SK-N-SH (cell line): Measurements from ENCODE around the gene EEF2K. TPM values are rescaled to one million over a fixed set of nuclear protein-coding genes. Genes with fewer than 3 reads are reported as not detected.

Source experiments
- CTCF ChIA-PET: fragments of 300-600, 350-600 bp; formaldehyde crosslinking; extraction: SDS; loops from one replicate; lab custom pipeline; 2021; lab: Yijun Ruan, JAX
- POLR2A ChIA-PET: fragments of 350-600 bp; sonication (Branson Sonifier 250); formaldehyde crosslinking; extraction: SDS; loops from one replicate; lab custom pipeline; 2020; ENCODE audit warnings: antibody characterized with exemption, inconsistent platforms; lab: Yijun Ruan, JAX
- DNase-seq: peaks from one replicate; pipeline ENCODE4 v3.0.0; 2012
- H2AFZ ChIP-seq: fragments of 200-600 bp; sonication (generic); 2 replicates; pipeline ENCODE4 v1.8.1; 2016; ENCODE audit warnings: antibody characterized with exemption, mild to moderate bottlenecking, low read depth
- H3F3A ChIP-seq: fragments of 200-600 bp; sonication (generic); replicated peaks from 2 replicates; pipeline ENCODE3; 2016; ENCODE audit warnings: antibody characterized with exemption, mild to moderate bottlenecking; ENCODE audit not compliant: insufficient read depth
- H3K27ac ChIP-seq, 2 experiments: fragments of 200-500 bp in 1 of 2; fragments of 200-600 bp in 1 of 2; sonication (Bioruptor generic) in 1 of 2; sonication (generic), shearing (Covaris generic) in 1 of 2; 2 replicates each; pipeline versions ENCODE4 v1.5.1 to v1.6.1; 2014 to 2016; ENCODE audit warnings: low read depth in 2 of 2, inconsistent platforms in 1 of 2, low read length in 1 of 2, mild to moderate bottlenecking in 1 of 2, mixed read lengths in 1 of 2
- H3K27me3 ChIP-seq: fragments of 200-600 bp; sonication (generic), shearing (Covaris generic); 2 replicates; pipeline ENCODE4 v1.6.1; 2016; ENCODE audit warnings: mixed run types; ENCODE audit not compliant: insufficient read depth
- H3K36me3 ChIP-seq, 2 experiments: fragments of 200-500 bp in 1 of 2; fragments of 200-600 bp in 1 of 2; sonication (Bioruptor generic) in 1 of 2; sonication (generic) in 1 of 2; replicated peaks in 1 of 2; 2 replicates each; pipeline versions ENCODE3 to v1.5.1; 2014 to 2016; ENCODE audit warnings: low read length in 1 of 2, mild to moderate bottlenecking in 1 of 2; ENCODE audit not compliant: insufficient read depth in 2 of 2, control insufficient read depth in 1 of 2
- H3K4me1 ChIP-seq, 2 experiments: fragments of 200-500 bp in 1 of 2; fragments of 200-600 bp in 1 of 2; sonication (Bioruptor generic) in 1 of 2; sonication (generic), shearing (Covaris generic) in 1 of 2; 2 replicates each; pipeline versions ENCODE4 v1.5.1 to v1.6.1; 2014 to 2016; ENCODE audit warnings: low read depth in 1 of 2, low read length in 1 of 2, mixed run types in 1 of 2; ENCODE audit not compliant: insufficient read depth in 2 of 2, control insufficient read depth in 1 of 2
- H3K4me2 ChIP-seq: fragments of 200-600 bp; sonication (generic), shearing (Covaris generic); 2 replicates; pipeline ENCODE4 v1.6.1; 2017; ENCODE audit warnings: mixed run types
- H3K4me3 ChIP-seq, 2 experiments: fragments of 200-500 bp in 1 of 2; fragments of 200-600 bp in 1 of 2; sonication (Bioruptor generic) in 1 of 2; sonication (generic), shearing (Covaris generic) in 1 of 2; 2 replicates each; pipeline versions ENCODE4 v1.5.1 to v1.8.1; 2014 to 2016; ENCODE audit warnings: low read depth in 2 of 2, inconsistent platforms in 1 of 2, low read length in 1 of 2, mild to moderate bottlenecking in 1 of 2, mixed read lengths in 1 of 2, moderate library complexity in 1 of 2
- H3K79me2 ChIP-seq: fragments of 200-600 bp; sonication (generic); 2 replicates; pipeline ENCODE4 v1.8.1; 2017; ENCODE audit warnings: mild to moderate bottlenecking; ENCODE audit not compliant: insufficient read depth
- H3K9ac ChIP-seq: fragments of 200-600 bp; sonication (generic); 2 replicates; pipeline ENCODE4 v1.6.1; 2017; ENCODE audit warnings: mixed run types
- H3K9me2 ChIP-seq: fragments of 200-600 bp; sonication (generic); 2 replicates; pipeline ENCODE4 v1.6.1; 2017; ENCODE audit warnings: mixed run types
- H3K9me3 ChIP-seq: fragments of 200-600 bp; sonication (generic); 2 replicates; pipeline ENCODE4 v1.6.1; 2017; ENCODE audit warnings: mixed run types, mild to moderate bottlenecking, moderate library complexity
- H4K20me1 ChIP-seq: fragments of 200-600 bp; sonication (generic); 2 replicates; pipeline ENCODE4 v1.6.1; 2017; ENCODE audit warnings: mild to moderate bottlenecking, mixed run types; ENCODE audit not compliant: insufficient read depth
- CTCF ChIP-seq: fragments of 200-600 bp; sonication (generic); IDR thresholded peaks from 2 replicates; pipeline ENCODE4 v1.6.1; 2017; ENCODE audit warnings: antibody characterized with exemption, mild to moderate bottlenecking, moderate library complexity
- ELF1 ChIP-seq: IDR thresholded peaks from 2 replicates; pipeline ENCODE4 v1.4.0; 2012
- GABPA ChIP-seq: IDR thresholded peaks from 2 replicates; pipeline ENCODE4 v1.4.0; 2012; ENCODE audit warnings: low read depth, mild to moderate bottlenecking
- GATA2 ChIP-seq: sonication (generic); formaldehyde crosslinking; IDR thresholded peaks from 2 replicates; pipeline ENCODE4 v1.5.0; 2020; ENCODE audit warnings: mild to moderate bottlenecking, missing genetic modification reagents
- JUND ChIP-seq: IDR thresholded peaks from 2 replicates; pipeline ENCODE4 v1.4.0; 2012
- MAX ChIP-seq: IDR thresholded peaks from 2 replicates; pipeline ENCODE4 v1.4.0; 2012; ENCODE audit warnings: low read depth
- MEF2A ChIP-seq: IDR thresholded peaks from 2 replicates; pipeline ENCODE4 v1.4.0; 2012; ENCODE audit warnings: low read depth, borderline replicate concordance
- MXI1 ChIP-seq: IDR thresholded peaks from 2 replicates; pipeline ENCODE4 v1.6.1; 2012; ENCODE audit warnings: mild to moderate bottlenecking, low read depth, low read length, improper control_type of control experiment
- NRF1 ChIP-seq: IDR thresholded peaks from 2 replicates; pipeline ENCODE4 v1.6.1; 2012; ENCODE audit warnings: low read depth, mild to moderate bottlenecking, low read length
- POLR2AphosphoS5 ChIP-seq: IDR thresholded peaks from 2 replicates; pipeline ENCODE4 v1.6.1; 2012; ENCODE audit warnings: low read depth, low read length
- RCOR1 ChIP-seq: fragments of 150-350 bp; IDR thresholded peaks from 2 replicates; pipeline ENCODE4 v1.6.1; 2017; ENCODE audit warnings: antibody characterized with exemption, low read length
- REST ChIP-seq: IDR thresholded peaks from 2 replicates; pipeline ENCODE4 v1.6.1; 2012; ENCODE audit warnings: mild to moderate bottlenecking, low read depth, low read length, moderate library complexity
- SIN3A ChIP-seq: IDR thresholded peaks from 2 replicates; pipeline ENCODE4 v1.6.1; 2012; ENCODE audit warnings: low read depth, mild to moderate bottlenecking, low read length, moderate library complexity, borderline replicate concordance
- SMC3 ChIP-seq: IDR thresholded peaks from 2 replicates; pipeline ENCODE4 v1.6.1; 2012; ENCODE audit warnings: low read depth, low read length, improper control_type of control experiment
- TAF1 ChIP-seq: IDR thresholded peaks from 2 replicates; pipeline ENCODE4 v1.6.1; 2012; ENCODE audit warnings: low read depth, mild to moderate bottlenecking, low read length, moderate library complexity, borderline replicate concordance
- TCF12 ChIP-seq: IDR thresholded peaks from 2 replicates; pipeline ENCODE4 v1.4.0; 2012
- TEAD4 ChIP-seq: IDR thresholded peaks from 2 replicates; pipeline ENCODE4 v1.4.0; 2012; ENCODE audit warnings: mild to moderate bottlenecking, borderline replicate concordance; ENCODE audit not compliant: insufficient read depth
- USF2 ChIP-seq: fragments of 150-350 bp; IDR thresholded peaks from 2 replicates; pipeline ENCODE4 v1.6.1; 2017; ENCODE audit warnings: antibody characterized with exemption, low read length, low read depth, borderline replicate concordance
- ZBTB33 ChIP-seq: IDR thresholded peaks from 2 replicates; pipeline ENCODE4 v1.4.0; 2012; ENCODE audit warnings: low read depth, borderline replicate concordance
- WGBS: methylation state at CpG from one replicate; pipeline ENCODE4 v1.1.6; 2017; ENCODE audit warnings: low lambda C conversion rate; 5-methylcytosine and 5-hydroxymethylcytosine counted together
- polyA plus RNA-seq, 3 experiments: library from polyadenylated mRNA; depleted of rRNA; stranded (reverse); fragments of >200 nt; gene quantifications; 2 replicates each; pipeline ENCODE4 v1.2.3, GENCODE V29; 2012

The EEF2K gene
- polyA plus RNA-seq, 1 of the 3 experiments (the other 2 are of a cell fraction): 8.0 TPM

- Histone ChIP-seq H4K20me1 (no peaks in the 10 kb centered on the region), H3K4me2 (no peak overlapping the region), H3K36me3 (peaks cover 15 to 28% of the 10 kb centered on the region in 2 experiments), H3K79me2 (no peaks in the 10 kb centered on the region), H2AFZ (no peak overlapping the region), H3K9ac (no peak overlapping the region), H3K9me2 (no peaks in the 10 kb centered on the region), H3K4me1 (peaks cover 0 to 5% of the 10 kb centered on the region in 2 experiments; a peak in 1 of 4 replicates), H3K4me3 (no peak overlapping the region), H3F3A (no peaks in the 10 kb centered on the region), H3K27ac (no peak overlapping the region), H3K9me3 (no peaks in the 10 kb centered on the region), H3K27me3 (no peaks in the 10 kb centered on the region)
- no peak for DNase-seq
- WGBS: 85% methylated on average over 5 of the region's 5 CpGs
- POLR2A ChIA-PET: no interaction called here
- CTCF ChIA-PET: interaction anchor here (0.9 to 1.4 kb wide), 3 partner anchors 14 to 78 kb away, joined by 3 to 4 read pairs (median 3); no protein-coding TSS in a partner anchor
- TF ChIP-seq MEF2A (no peak), SIN3A (no peak), MAX (no peak), REST (no peak), USF2 (no peak), ZBTB33 (no peak), TCF12 (no peak), MXI1 (no peak), CTCF (no peak), GABPA (no peak), TAF1 (no peak), POLR2AphosphoS5 (no peak), GATA2 (no peak), SMC3 (no peak), TEAD4 (no peak), RCOR1 (no peak), JUND (no peak), ELF1 (no peak), NRF1 (no peak)
- TF ChIP-seq, all 33 proteins: peak for 0
Observed at GRCh38 chr16:22282254-22282892, 76.3 kb downstream of the EEF2K start.
